MM.1S (cell line): ENCODE measurements around the gene FANCL.

Source experiments
- CTCF ChIP-seq: fragments of 300-600 bp; sonication (generic); IDR thresholded peaks from 2 replicates; pipeline ENCODE4 v1.5.1; 2016; ENCODE audit warnings: antibody characterized with exemption, low read length, mixed read lengths
- EZH2 ChIP-seq: fragments of 300-600 bp; sonication (generic); optimal IDR thresholded peaks from 2 replicates; pipeline ENCODE3; 2017; ENCODE audit warnings: low read depth, mild to moderate bottlenecking, antibody characterized with exemption, low read length, mixed read lengths

DNA sequence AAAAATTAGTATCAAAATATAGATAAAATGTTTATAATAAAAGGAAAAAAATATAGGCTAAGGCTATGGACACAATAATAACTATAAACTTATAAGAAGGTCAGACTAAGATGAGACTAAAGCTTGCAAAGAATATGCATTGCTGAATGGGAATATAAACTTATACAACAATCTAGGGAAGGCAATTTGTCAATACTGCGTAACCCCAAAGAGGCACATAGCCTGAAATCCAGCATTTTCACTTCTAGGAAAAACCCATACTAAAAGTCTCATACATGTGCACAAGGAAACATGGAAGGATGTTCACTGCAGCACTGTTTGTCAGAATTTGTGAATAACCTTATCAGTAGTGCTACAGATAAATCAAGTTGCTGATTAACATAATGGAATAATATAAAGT is 45.5 kb downstream of the FANCL start:
- TF ChIP-seq CTCF = no peak
- TF ChIP-seq EZH2 = no peak
